Measurements from ENCODE around the gene EPSTI1.

The EPSTI1 gene

DNA sequence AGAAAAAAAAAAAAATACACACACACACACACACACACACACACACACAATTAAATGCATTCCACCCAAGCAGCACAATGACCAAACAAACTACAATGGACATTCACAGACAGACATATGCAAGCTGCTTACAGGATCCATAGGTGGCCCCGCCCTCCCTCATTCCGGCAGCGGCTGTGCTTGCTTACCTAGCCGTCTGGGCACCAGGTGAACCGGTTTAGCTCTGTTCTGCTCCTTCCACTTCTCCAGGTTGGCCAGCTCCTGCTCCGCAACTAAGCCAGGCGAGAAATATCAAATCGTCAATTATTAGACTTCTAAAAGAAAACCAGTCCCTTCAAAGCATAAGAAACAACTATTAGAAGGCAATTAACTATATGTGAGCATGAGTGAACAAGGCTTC is 23.1 kb downstream of the EPSTI1 start:
- H3K4me3 ChIP-seq (ENCODE audit: severe bottlenecking), result no peak overlapping the region
- no peaks in the 10 kb centered on the region; the same call in 1 of the 2 replicates for H3K36me3 ChIP-seq (ENCODE audit: low read depth)
- no peak overlapping the region for H3K27ac ChIP-seq (ENCODE audit: poor library complexity, severe bottlenecking)
- TF ChIP-seq, protein P1, sequence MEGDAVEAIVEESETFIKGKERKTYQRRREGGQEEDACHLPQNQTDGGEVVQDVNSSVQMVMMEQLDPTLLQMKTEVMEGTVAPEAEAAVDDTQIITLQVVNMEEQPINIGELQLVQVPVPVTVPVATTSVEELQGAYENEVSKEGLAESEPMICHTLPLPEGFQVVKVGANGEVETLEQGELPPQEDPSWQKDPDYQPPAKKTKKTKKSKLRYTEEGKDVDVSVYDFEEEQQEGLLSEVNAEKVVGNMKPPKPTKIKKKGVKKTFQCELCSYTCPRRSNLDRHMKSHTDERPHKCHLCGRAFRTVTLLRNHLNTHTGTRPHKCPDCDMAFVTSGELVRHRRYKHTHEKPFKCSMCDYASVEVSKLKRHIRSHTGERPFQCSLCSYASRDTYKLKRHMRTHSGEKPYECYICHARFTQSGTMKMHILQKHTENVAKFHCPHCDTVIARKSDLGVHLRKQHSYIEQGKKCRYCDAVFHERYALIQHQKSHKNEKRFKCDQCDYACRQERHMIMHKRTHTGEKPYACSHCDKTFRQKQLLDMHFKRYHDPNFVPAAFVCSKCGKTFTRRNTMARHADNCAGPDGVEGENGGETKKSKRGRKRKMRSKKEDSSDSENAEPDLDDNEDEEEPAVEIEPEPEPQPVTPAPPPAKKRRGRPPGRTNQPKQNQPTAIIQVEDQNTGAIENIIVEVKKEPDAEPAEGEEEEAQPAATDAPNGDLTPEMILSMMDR (IDR thresholded peaks at IDR 0.05; ENCODE audit: poor library complexity, severe bottlenecking), result no peak
- no peaks in the 10 kb centered on the region for H3K27me3 ChIP-seq (ENCODE audit: insufficient read depth, poor library complexity, severe bottlenecking)
- no peaks in the 10 kb centered on the region for H3K9me3 ChIP-seq (ENCODE audit: severe bottlenecking)
- ATAC-seq (ENCODE audit: low read depth) (no peak), DNase-seq (ENCODE audit: low spot score) (no peak)
- H3K4me1 ChIP-seq (ENCODE audit: insufficient read depth, poor library complexity, severe bottlenecking), result peaks cover 10% of the 10 kb centered on the region

DNA sequence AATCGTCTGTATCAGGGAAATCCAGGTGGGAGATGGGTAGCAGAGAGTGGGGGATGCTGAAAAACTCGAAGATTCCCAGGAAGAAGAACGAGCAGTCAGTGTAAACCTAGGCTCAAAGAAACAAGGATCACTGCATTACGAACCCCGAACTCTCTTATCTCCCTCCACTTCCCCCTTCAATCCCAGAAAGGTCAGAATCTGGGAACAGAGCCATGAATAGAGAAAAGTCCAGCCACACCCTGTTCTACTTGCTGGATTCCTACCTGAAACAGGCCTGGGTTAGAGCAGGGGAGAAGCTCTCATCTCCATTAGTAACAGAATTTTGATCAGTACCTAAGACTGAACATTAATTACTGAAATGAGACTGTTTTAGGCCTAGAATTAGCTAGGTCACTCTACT is 24.4 kb downstream of the EPSTI1 start:
- Histone ChIP-seq H3K4me1 (ENCODE audit: insufficient read depth, poor library complexity, severe bottlenecking) (peaks cover 7% of the 10 kb centered on the region), H3K9me3 (ENCODE audit: severe bottlenecking) (no peaks in the 10 kb centered on the region), H3K4me3 (ENCODE audit: severe bottlenecking) (no peak overlapping the region), H3K27me3 (ENCODE audit: insufficient read depth, poor library complexity, severe bottlenecking) (no peaks in the 10 kb centered on the region), H3K36me3 (ENCODE audit: low read depth) (no peaks in the 10 kb centered on the region; the same call in 1 of the 2 replicates), H3K27ac (ENCODE audit: poor library complexity, severe bottlenecking) (no peak overlapping the region)
- no peak for DNase-seq (ENCODE audit: low spot score)
- ATAC-seq (ENCODE audit: low read depth), result 0 out of 3 replicates have a peak, but pooled peaks have one; percentile 33
- TF ChIP-seq, protein P1 (IDR thresholded peaks at IDR 0.05; ENCODE audit: poor library complexity, severe bottlenecking), result no peak

DNA sequence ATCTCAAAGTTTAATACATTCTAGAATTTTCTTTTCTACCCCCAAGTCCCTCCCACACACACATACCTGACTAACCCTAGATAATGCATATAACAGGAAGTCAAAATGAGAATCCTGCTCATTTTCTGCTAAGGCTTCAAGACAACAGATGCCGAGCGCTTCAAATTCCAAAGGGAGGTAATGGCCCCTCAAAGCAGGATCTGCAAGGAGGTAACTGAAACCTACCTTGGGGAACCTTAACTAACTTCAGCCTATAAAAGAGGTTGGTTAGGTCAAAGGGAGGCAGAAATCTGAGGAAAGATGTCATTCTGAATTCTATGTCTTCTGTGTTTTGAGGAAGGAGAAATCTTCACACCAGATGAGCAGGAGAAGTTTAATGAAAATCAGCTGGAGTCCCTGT is 26.8 kb downstream of the EPSTI1 start:
- Histone ChIP-seq H3K27ac (ENCODE audit: poor library complexity, severe bottlenecking) (no peak overlapping the region), H3K4me1 (ENCODE audit: insufficient read depth, poor library complexity, severe bottlenecking) (peaks cover 7% of the 10 kb centered on the region), H3K4me3 (ENCODE audit: severe bottlenecking) (no peak overlapping the region), H3K27me3 (ENCODE audit: insufficient read depth, poor library complexity, severe bottlenecking) (no peaks in the 10 kb centered on the region), H3K9me3 (ENCODE audit: severe bottlenecking) (no peaks in the 10 kb centered on the region), H3K36me3 (ENCODE audit: low read depth) (no peaks in the 10 kb centered on the region; the same call in 1 of the 2 replicates)
- no peak for DNase-seq (ENCODE audit: low spot score)
- TF ChIP-seq, protein P1 (IDR thresholded peaks at IDR 0.05; ENCODE audit: poor library complexity, severe bottlenecking), result no peak
- ATAC-seq (ENCODE audit: low read depth), result no peak

DNA sequence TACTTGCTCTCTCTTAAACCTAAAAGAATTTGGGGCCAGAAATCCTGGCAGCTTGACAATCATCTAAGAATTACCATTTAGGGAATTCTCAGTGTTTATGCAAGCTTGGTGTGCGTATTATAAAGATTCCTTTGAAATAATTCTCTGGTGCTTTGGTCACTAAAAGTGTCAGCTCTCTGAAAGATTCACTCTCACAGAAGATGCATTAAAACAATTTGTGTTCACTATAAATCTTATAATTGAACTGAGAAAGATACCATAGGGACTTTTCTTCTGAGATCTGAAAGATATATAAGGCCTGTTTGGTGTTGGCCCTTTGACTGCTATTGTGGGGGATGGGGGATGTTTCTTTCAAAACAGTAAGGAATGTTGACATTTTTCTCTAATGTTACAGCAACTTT is 27.3 kb downstream of the EPSTI1 start:
- no peak overlapping the region for H3K27ac ChIP-seq (ENCODE audit: poor library complexity, severe bottlenecking)

DNA sequence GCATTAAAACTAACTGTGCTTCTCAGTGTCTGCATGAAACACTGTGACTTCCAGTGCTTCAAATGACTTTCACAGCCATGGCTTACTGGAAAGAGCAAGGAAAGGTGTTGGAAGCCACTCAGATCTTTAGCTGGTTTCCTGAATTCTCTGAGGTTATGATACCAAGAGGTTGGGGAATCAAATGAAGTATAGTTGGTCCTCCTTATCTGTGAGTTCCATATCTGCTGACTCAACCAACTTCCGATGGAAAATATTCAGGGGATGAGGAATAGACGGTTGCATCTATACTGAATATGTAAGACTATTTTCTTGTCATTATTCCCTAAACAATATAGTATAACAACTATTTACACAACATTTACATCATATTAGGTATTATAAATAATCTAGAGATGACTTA is 32.4 kb downstream of the EPSTI1 start:
- ATAC-seq (ENCODE audit: low read depth), result no peak
- no peak for DNase-seq (ENCODE audit: low spot score)
- H3K4me1 ChIP-seq (ENCODE audit: insufficient read depth, poor library complexity, severe bottlenecking), result no peaks in the 10 kb centered on the region
- H3K9me3 ChIP-seq (ENCODE audit: severe bottlenecking), result no peaks in the 10 kb centered on the region
- no peaks in the 10 kb centered on the region; the same call in 1 of the 2 replicates for H3K36me3 ChIP-seq (ENCODE audit: low read depth)
- TF ChIP-seq, protein P1 (IDR thresholded peaks at IDR 0.05; ENCODE audit: poor library complexity, severe bottlenecking), result no peak
- no peak overlapping the region for H3K27ac ChIP-seq (ENCODE audit: poor library complexity, severe bottlenecking)
- H3K27me3 ChIP-seq (ENCODE audit: insufficient read depth, poor library complexity, severe bottlenecking), result no peaks in the 10 kb centered on the region
- no peak overlapping the region for H3K4me3 ChIP-seq (ENCODE audit: severe bottlenecking)

More for the DNA sequence above, 27.3 kb downstream of the EPSTI1 start:
- ATAC-seq (ENCODE audit: low read depth), result no peak
- no peak for DNase-seq (ENCODE audit: low spot score)
- H3K36me3 ChIP-seq (ENCODE audit: low read depth), result no peaks in the 10 kb centered on the region; the same call in 1 of the 2 replicates
- peaks cover 7% of the 10 kb centered on the region for H3K4me1 ChIP-seq (ENCODE audit: insufficient read depth, poor library complexity, severe bottlenecking)
- TF ChIP-seq, protein P1 (IDR thresholded peaks at IDR 0.05; ENCODE audit: poor library complexity, severe bottlenecking), result no peak
- no peaks in the 10 kb centered on the region for H3K27me3 ChIP-seq (ENCODE audit: insufficient read depth, poor library complexity, severe bottlenecking)
- H3K9me3 ChIP-seq (ENCODE audit: severe bottlenecking), result no peaks in the 10 kb centered on the region
- no peak overlapping the region for H3K4me3 ChIP-seq (ENCODE audit: severe bottlenecking)
